IMR-90 (cell line): Measurements from ENCODE around the gene GABBR2. TPM values are rescaled to one million over a fixed set of nuclear protein-coding genes. Genes with fewer than 3 reads are reported as not detected.

ENCODE experiments used
- ATAC-seq: fragments of 200-7000 bp; cut with Tn5 transposase; 2 replicates; pipeline ENCODE4 v1.9.1; 2020; ENCODE audit warnings: low read depth, mild to moderate bottlenecking, moderate library complexity
- BruUV-seq: library from RNA; stranded (reverse); fragments of 400-500 nt; replicated peaks from 2 replicates; lab custom pipeline; 2021; lab: Mats Ljungman, UMichigan
- CTCF ChIA-PET: fragments of 300-600 bp; formaldehyde crosslinking; extraction: SDS; loops from one replicate; lab custom pipeline; 2021; ENCODE audit warnings: antibody characterized with exemption; lab: Yijun Ruan, JAX
- POLR2A ChIA-PET: fragments of 300-600 bp; sonication (Branson Sonifier 250); formaldehyde crosslinking; loops from one replicate; lab custom pipeline; 2022; ENCODE audit warnings: antibody characterized with exemption; ENCODE audit not compliant: unreplicated experiment; lab: Charles Lee
- DNase-seq: peaks from one replicate; pipeline ENCODE4 v3.0.0; 2013
- H2AFZ ChIP-seq: replicated peaks from 2 replicates; pipeline ENCODE3; 2013; ENCODE audit warnings: low read length, mild to moderate bottlenecking; ENCODE audit not compliant: poor library complexity
- H2AK5ac ChIP-seq: 2 replicates; pipeline ENCODE4 v1.6.1; 2013; ENCODE audit warnings: low read depth, low read length, inconsistent platforms
- H2AK9ac ChIP-seq: replicated peaks from 2 replicates; pipeline ENCODE3; 2013; ENCODE audit warnings: mild to moderate bottlenecking, low read depth, low read length, moderate library complexity; ENCODE audit not compliant: poor library complexity
- H2BK120ac ChIP-seq: 2 replicates; pipeline ENCODE4 v1.6.1; 2013; ENCODE audit warnings: low read depth, low read length, inconsistent platforms
- H2BK15ac ChIP-seq: 3 replicates; pipeline ENCODE4 v1.6.1; 2013; ENCODE audit warnings: low read depth, low read length, inconsistent platforms
- H2BK20ac ChIP-seq: 2 replicates; pipeline ENCODE4 v1.6.1; 2013; ENCODE audit warnings: low read depth, mild to moderate bottlenecking, inconsistent platforms, low read length, moderate library complexity
- H2BK5ac ChIP-seq: 2 replicates; pipeline ENCODE4 v1.6.1; 2013; ENCODE audit warnings: mild to moderate bottlenecking, low read depth, low read length, inconsistent platforms; ENCODE audit not compliant: poor library complexity, severe bottlenecking
- H3K14ac ChIP-seq: replicated peaks from 2 replicates; pipeline ENCODE4 v1.6.1; 2013; ENCODE audit warnings: low read depth, low read length, inconsistent platforms
- H3K18ac ChIP-seq: 2 replicates; pipeline ENCODE4 v1.6.1; 2013; ENCODE audit warnings: low read depth, low read length, control low read depth
- H3K23ac ChIP-seq: 2 replicates; pipeline ENCODE4 v1.6.1; 2013; ENCODE audit warnings: low read depth, low read length, inconsistent platforms
- H3K27ac ChIP-seq: 2 replicates; pipeline ENCODE4 v1.5.1; 2013; ENCODE audit warnings: mild to moderate bottlenecking, control low read depth, low read length; ENCODE audit not compliant: insufficient read depth
- H3K27me3 ChIP-seq: 2 replicates; pipeline ENCODE4 v1.6.1; 2013; ENCODE audit warnings: low read length; ENCODE audit not compliant: control insufficient read depth, insufficient read depth
- H3K36me3 ChIP-seq: 2 replicates; pipeline ENCODE4 v1.6.1; 2013; ENCODE audit warnings: low read length, mixed read lengths; ENCODE audit not compliant: control insufficient read depth, insufficient read depth
- H3K4ac ChIP-seq: 2 replicates; pipeline ENCODE4 v1.6.1; 2013; ENCODE audit warnings: low read depth, low read length, inconsistent platforms
- H3K4me1 ChIP-seq: 2 replicates; pipeline ENCODE4 v1.6.1; 2013; ENCODE audit warnings: low read length, mixed read lengths; ENCODE audit not compliant: control insufficient read depth, insufficient read depth
- H3K4me2 ChIP-seq: 2 replicates; pipeline ENCODE4 v1.6.1; 2013; ENCODE audit warnings: low read depth, mild to moderate bottlenecking, control low read depth, low read length, moderate library complexity
- H3K4me3 ChIP-seq: 2 replicates; pipeline ENCODE4 v1.5.1; 2013; ENCODE audit warnings: low read depth, mild to moderate bottlenecking, control low read depth, low read length, moderate library complexity; ENCODE audit not compliant: insufficient read depth
- H3K56ac ChIP-seq: 2 replicates; pipeline ENCODE4 v1.6.1; 2013; ENCODE audit warnings: low read length, inconsistent platforms; ENCODE audit not compliant: insufficient read depth; ENCODE audit errors: extremely low read depth
- H3K79me1 ChIP-seq, 2 experiments: 2 replicates each; pipeline ENCODE4 v1.6.1; 2013; ENCODE audit warnings: low read length in 2 of 2, inconsistent platforms in 1 of 2, low read depth in 1 of 2
- H3K9ac ChIP-seq: 2 replicates; pipeline ENCODE4 v1.6.1; 2013; ENCODE audit warnings: low read depth, low read length, control low read depth
- H3K9me1 ChIP-seq: 2 replicates; pipeline ENCODE4 v1.6.1; 2013; ENCODE audit warnings: low read length, inconsistent platforms; ENCODE audit not compliant: insufficient read depth
- H3K9me3 ChIP-seq: 2 replicates; pipeline ENCODE4 v1.6.1; 2013; ENCODE audit warnings: low read length; ENCODE audit not compliant: control insufficient read depth, insufficient read depth
- H4K20me1 ChIP-seq: 2 replicates; pipeline ENCODE4 v1.6.1; 2013; ENCODE audit warnings: low read length, inconsistent platforms; ENCODE audit not compliant: insufficient read depth
- H4K5ac ChIP-seq: 2 replicates; pipeline ENCODE4 v1.6.1; 2013; ENCODE audit warnings: mild to moderate bottlenecking, low read depth, low read length, control low read depth
- H4K8ac ChIP-seq, 2 experiments: 2 replicates each; pipeline ENCODE4 v1.6.1; 2013; ENCODE audit warnings: low read depth in 2 of 2, low read length in 2 of 2, control low read depth in 1 of 2, inconsistent platforms in 1 of 2
- H4K91ac ChIP-seq: 2 replicates; pipeline ENCODE4 v1.6.1; 2013; ENCODE audit warnings: low read depth, low read length, inconsistent platforms; ENCODE audit not compliant: insufficient read depth
- BHLHE40 ChIP-seq: fragments of 150-350 bp; IDR thresholded peaks from 2 replicates; pipeline ENCODE4 v1.6.1; 2016; ENCODE audit warnings: mild to moderate bottlenecking, low read depth, low read length
- CEBPB ChIP-seq: IDR thresholded peaks from 2 replicates; pipeline ENCODE4 v1.6.1; 2012; ENCODE audit warnings: low read depth, low read length, improper control_type of control experiment
- CHD1 ChIP-seq: IDR thresholded peaks from 2 replicates; pipeline ENCODE4 v1.6.1; 2012; ENCODE audit warnings: low read depth, low read length, improper control_type of control experiment
- FOS ChIP-seq: fragments of 150-350 bp; IDR thresholded peaks from 2 replicates; pipeline ENCODE4 v1.6.1; 2016; ENCODE audit warnings: low read depth, low read length
- MAZ ChIP-seq: IDR thresholded peaks from 2 replicates; pipeline ENCODE4 v1.6.1; 2012; ENCODE audit warnings: low read depth, mild to moderate bottlenecking, low read length, improper control_type of control experiment, moderate library complexity, borderline replicate concordance
- MXI1 ChIP-seq: IDR thresholded peaks from 2 replicates; pipeline ENCODE4 v1.6.1; 2012; ENCODE audit warnings: low read depth, mild to moderate bottlenecking, low read length, moderate library complexity, borderline replicate concordance
- NFE2L2 ChIP-seq: fragments of 150-350 bp; IDR thresholded peaks from 2 replicates; pipeline ENCODE4 v1.6.1; 2016; ENCODE audit warnings: low read depth, mild to moderate bottlenecking, low read length
- POLR2A ChIP-seq: IDR thresholded peaks from 2 replicates; pipeline ENCODE4 v1.6.1; 2012; ENCODE audit warnings: mild to moderate bottlenecking, low read depth, low read length
- RAD21 ChIP-seq: IDR thresholded peaks from 2 replicates; pipeline ENCODE4 v1.6.1; 2012; ENCODE audit warnings: low read length, improper control_type of control experiment
- RCOR1 ChIP-seq: IDR thresholded peaks from 2 replicates; pipeline ENCODE4 v1.6.1; 2012; ENCODE audit warnings: mild to moderate bottlenecking, low read length, improper control_type of control experiment; ENCODE audit not compliant: insufficient replicate concordance
- RFX5 ChIP-seq: IDR thresholded peaks from 2 replicates; pipeline ENCODE4 v1.8.0; 2012; ENCODE audit warnings: low read depth, mild to moderate bottlenecking, low read length, moderate library complexity
- SMC3 ChIP-seq: fragments of 150-350 bp; IDR thresholded peaks from 2 replicates; pipeline ENCODE4 v1.6.1; 2016; ENCODE audit warnings: low read depth, mild to moderate bottlenecking, antibody characterized with exemption, low read length, moderate library complexity
- WGBS, 2 experiments: methylation state at CpG; one replicate each; pipeline versions ENCODE4 v1.1.5 to v1.1.7; 2013; ENCODE audit warnings: missing lambda C conversion rate in 2 of 2; ENCODE audit not compliant: insufficient read length in 1 of 2; ENCODE audit errors: extremely low coverage in 2 of 2; 5-methylcytosine and 5-hydroxymethylcytosine counted together
- dilution Hi-C: fragments of 300-500 bp; cut with HindIII; formaldehyde crosslinking; loops from one replicate; pipeline ENCODE4 v1.14.3; 2018; ENCODE audit warnings: low sequenced_read_pairs; ENCODE audit not compliant: unreplicated experiment
- in situ Hi-C: fragments of 300-500 bp; cut with MboI; formaldehyde crosslinking; loops from 3 replicates; pipeline ENCODE4 v1.14.3; 2019; ENCODE audit warnings: low sequenced_read_pairs, inconsistent platforms, mixed read lengths
- intact Hi-C: fragments of 100-400 bp; cut with micrococcal nuclease; formaldehyde crosslinking; loops from 2 replicates; pipeline ENCODE4 v1.10.0; 2022
- polyA plus RNA-seq, 3 experiments: library from polyadenylated mRNA; depleted of rRNA; stranded (reverse); fragments of >200 nt; gene quantifications; 2 replicates each; pipeline ENCODE4 v1.2.3, GENCODE V29; 2012; ENCODE audit warnings: low replicate concordance in 1 of 3
- total RNA-seq: library from RNA; depleted of rRNA; stranded (reverse); fragments of >200 nt; gene quantifications from 2 replicates; pipeline ENCODE4 v1.2.3, GENCODE V29; 2012
- TF ChIP-seq, protein P1 (sequence below): conservative IDR thresholded peaks from 2 replicates; pipeline ENCODE4 v1.5.1; 2012; ENCODE audit warnings: mild to moderate bottlenecking, low read depth, low read length, improper control_type of control experiment
- TF ChIP-seq, protein P2 (sequence below): fragments of 150-350 bp; IDR thresholded peaks from 2 replicates; pipeline ENCODE4 v1.6.1; 2016; ENCODE audit warnings: low read depth, mild to moderate bottlenecking, low read length, moderate library complexity, borderline replicate concordance

The GABBR2 gene
- total and polyA plus RNA-seq, 2 of the 4 experiments (the other 2 are of a cell fraction) = 14.2 to 20.3 TPM

DNA sequence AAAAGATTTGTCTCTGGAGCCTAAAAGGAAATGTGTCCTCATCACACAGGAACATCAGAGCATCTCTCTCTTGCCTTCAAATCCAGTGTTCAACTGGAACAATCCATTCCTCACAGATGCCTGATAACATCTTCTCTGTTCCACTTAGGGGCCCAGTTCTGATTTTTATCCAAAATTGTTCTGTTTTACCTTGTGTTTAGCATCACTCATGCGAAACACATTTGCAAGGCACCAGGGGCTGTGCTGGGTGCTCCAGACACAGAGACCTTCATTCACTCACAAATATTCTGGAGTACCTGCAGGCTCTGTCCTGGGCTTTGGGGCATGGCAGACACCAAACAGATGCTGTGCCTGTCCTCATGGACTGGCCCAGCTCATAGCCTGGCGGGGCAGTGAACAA is 13.8 kb downstream of the GABBR2 start:
- 93% methylated on average over 2 of the region's 2 CpGs; no CpG with 5 or more reads in 1 of the 2 experiments for WGBS, 2 experiments
- no peak overlapping the region for H2BK5ac ChIP-seq
- no peaks in the 10 kb centered on the region for H3K4me1 ChIP-seq
- intact Hi-C loops (no loop called here), dilution Hi-C loops (no loop called here), in situ Hi-C loops (no loop called here)
- peaks cover 2 to 45% of the 10 kb centered on the region in 2 experiments; a peak in 3 of 4 replicates for H3K79me1 ChIP-seq
- no peaks in the 10 kb centered on the region for H3K9me3 ChIP-seq
- no peak overlapping the region for H4K5ac ChIP-seq
- BruUV-seq = no TSS peak
- H4K20me1 ChIP-seq = peaks cover 41% of the 10 kb centered on the region
- no peak overlapping the region for H2BK15ac ChIP-seq
- no peak overlapping the region for H3K56ac ChIP-seq
- H2AFZ ChIP-seq = no peak overlapping the region
- no peak overlapping the region for H4K91ac ChIP-seq
- H2BK20ac ChIP-seq = no peak overlapping the region
- peaks cover 4% of the 10 kb centered on the region for H3K27me3 ChIP-seq
- H3K14ac ChIP-seq = no peak overlapping the region; the same call in 1 of the 2 replicates
- H3K4ac ChIP-seq = no peak overlapping the region
- ATAC-seq (no peak), DNase-seq (no peak)
- H2AK9ac ChIP-seq = no peak overlapping the region
- no peak overlapping the region for H3K18ac ChIP-seq
- ChIA-PET CTCF (no interaction called here), POLR2A (no interaction called here)
- no peak overlapping the region for H2AK5ac ChIP-seq
- H4K8ac ChIP-seq = no peak overlapping the region
- H3K36me3 ChIP-seq = no peaks in the 10 kb centered on the region
- TF ChIP-seq SMC3 (no peak), CEBPB (no peak), FOS (no peak), CHD1 (no peak), MAZ (no peak), POLR2A (no peak), BHLHE40 (no peak), RFX5 (no peak), NFE2L2 (no peak), RAD21 (no peak), RCOR1 (no peak), MXI1 (no peak)
- TF ChIP-seq, protein P1, sequence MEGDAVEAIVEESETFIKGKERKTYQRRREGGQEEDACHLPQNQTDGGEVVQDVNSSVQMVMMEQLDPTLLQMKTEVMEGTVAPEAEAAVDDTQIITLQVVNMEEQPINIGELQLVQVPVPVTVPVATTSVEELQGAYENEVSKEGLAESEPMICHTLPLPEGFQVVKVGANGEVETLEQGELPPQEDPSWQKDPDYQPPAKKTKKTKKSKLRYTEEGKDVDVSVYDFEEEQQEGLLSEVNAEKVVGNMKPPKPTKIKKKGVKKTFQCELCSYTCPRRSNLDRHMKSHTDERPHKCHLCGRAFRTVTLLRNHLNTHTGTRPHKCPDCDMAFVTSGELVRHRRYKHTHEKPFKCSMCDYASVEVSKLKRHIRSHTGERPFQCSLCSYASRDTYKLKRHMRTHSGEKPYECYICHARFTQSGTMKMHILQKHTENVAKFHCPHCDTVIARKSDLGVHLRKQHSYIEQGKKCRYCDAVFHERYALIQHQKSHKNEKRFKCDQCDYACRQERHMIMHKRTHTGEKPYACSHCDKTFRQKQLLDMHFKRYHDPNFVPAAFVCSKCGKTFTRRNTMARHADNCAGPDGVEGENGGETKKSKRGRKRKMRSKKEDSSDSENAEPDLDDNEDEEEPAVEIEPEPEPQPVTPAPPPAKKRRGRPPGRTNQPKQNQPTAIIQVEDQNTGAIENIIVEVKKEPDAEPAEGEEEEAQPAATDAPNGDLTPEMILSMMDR = no peak
- TF ChIP-seq, protein P2, sequence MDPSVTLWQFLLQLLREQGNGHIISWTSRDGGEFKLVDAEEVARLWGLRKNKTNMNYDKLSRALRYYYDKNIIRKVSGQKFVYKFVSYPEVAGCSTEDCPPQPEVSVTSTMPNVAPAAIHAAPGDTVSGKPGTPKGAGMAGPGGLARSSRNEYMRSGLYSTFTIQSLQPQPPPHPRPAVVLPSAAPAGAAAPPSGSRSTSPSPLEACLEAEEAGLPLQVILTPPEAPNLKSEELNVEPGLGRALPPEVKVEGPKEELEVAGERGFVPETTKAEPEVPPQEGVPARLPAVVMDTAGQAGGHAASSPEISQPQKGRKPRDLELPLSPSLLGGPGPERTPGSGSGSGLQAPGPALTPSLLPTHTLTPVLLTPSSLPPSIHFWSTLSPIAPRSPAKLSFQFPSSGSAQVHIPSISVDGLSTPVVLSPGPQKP = no peak
- H3K23ac ChIP-seq = peak overlapping the region; percentile 40; the same call in 1 of the 2 replicates
- no peak overlapping the region for H3K27ac ChIP-seq
- H3K4me2 ChIP-seq = no peak overlapping the region
- H3K4me3 ChIP-seq = no peak overlapping the region
- H2BK120ac ChIP-seq = no peak overlapping the region
- H3K9me1 ChIP-seq = peaks cover 7% of the 10 kb centered on the region; the same call in 1 of the 2 replicates
- no peak overlapping the region for H3K9ac ChIP-seq
